Epithelial cell of esophagus (primary cell): ENCODE measurements around the gene FAM53A.

Experiments
- DNase-seq: peaks from one replicate; pipeline ENCODE4 v3.0.0; 2010; ENCODE audit warnings: low read depth
- H3K4me3 ChIP-seq: 2 replicates; pipeline ENCODE4 v1.5.1; 2011; ENCODE audit warnings: mild to moderate bottlenecking, low read length, control low read depth
- CTCF ChIP-seq: IDR thresholded peaks from 2 replicates; pipeline ENCODE4 v1.5.1; 2011; ENCODE audit warnings: low read depth, mild to moderate bottlenecking, low read length, control low read depth, inconsistent platforms; ENCODE audit not compliant: insufficient read depth; ENCODE audit errors: missing control alignments

FAM53A gene

GRCh38 chr4:1594871-1595788, 89.0 kb downstream of the FAM53A start:
- H3K4me3 ChIP-seq: no peak overlapping the region
- no peak for DNase-seq
- TF ChIP-seq CTCF: no peak

- no peak for TF ChIP-seq CTCF
- DNase-seq: no peak
- no peak overlapping the region for H3K4me3 ChIP-seq
These were observed 90.2 kb downstream of the FAM53A start for GRCh38 chr4:1593881-1594345.

- no peak overlapping the region for H3K4me3 ChIP-seq
- TF ChIP-seq CTCF: no peak
- no peak for DNase-seq
These were observed 90.7 kb downstream of the FAM53A start for GRCh38 chr4:1593458-1593857.

DNA sequence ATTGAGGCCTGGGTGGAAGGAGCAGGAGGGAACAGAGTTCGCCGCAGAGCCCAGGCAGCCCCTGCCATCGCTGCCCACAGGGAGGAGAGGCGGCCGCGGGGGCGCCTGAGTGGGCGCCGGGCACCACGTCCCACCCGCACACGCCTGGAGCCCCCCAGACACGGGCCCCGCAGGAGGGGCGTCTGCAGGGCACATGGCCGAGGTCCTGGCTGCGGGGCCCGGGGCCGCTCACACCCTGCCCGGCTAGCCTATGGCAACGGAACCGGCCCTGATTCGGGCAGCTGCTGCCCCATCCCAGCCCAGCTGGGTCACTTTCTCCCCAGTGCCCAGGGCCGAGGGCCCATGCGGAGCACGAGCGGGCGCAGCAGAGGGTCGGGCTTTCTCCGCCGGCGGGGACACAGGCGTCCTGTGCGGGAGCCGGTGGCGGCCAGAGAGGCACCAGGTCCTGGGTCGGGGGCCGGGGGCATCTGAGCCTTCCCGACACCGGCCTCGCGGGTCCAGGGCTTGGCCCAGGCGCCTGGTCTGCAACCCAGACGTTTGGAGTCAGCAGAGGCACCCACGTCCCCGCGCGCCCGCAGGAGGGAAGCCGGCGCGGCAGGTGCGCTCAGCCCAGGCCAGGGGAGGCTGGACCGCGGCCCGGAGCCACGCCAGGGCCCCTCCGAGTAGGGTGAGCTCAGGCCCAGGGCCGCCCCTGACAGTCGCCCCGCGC, 91.2 kb downstream of the FAM53A start:
- TF ChIP-seq CTCF: no peak
- DNase-seq: no peak

DNA sequence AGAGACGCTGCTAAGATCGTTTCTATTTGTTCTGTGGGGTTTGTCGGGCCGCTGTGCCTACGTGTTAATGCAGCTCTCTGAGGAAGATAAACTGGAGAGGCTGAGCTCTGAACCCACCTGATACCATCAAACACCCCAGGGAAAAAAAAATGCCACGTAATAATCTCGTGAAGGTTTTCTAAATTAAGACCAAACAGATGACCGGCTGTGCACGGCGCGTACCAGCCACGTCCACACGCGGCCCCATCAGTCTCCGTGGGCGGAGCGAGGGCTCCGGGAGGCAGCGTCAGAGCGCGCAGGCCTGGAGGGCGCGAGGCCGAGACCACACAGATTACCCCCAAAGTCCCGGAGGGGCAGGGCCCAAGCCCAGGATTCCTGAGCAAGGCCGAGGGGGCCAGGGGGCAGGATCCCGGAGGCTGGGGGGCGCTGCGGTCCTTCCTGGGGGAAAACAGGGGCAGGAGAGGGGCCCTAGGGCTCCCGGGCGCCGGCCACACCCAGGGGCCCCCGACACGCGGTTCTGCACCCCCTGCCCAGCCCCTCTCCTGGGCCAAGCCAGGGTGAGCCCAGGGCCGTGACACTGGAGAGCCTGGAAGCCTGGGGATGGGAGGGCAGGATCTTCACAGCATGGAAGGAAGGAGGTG, 91.9 kb downstream of the FAM53A start:
- TF ChIP-seq CTCF: no peak
- DNase-seq: no peak
- H3K4me3 ChIP-seq: no peak overlapping the region

More for the DNA sequence above, 91.2 kb downstream of the FAM53A start:
- H3K4me3 ChIP-seq: no peak overlapping the region

DNA sequence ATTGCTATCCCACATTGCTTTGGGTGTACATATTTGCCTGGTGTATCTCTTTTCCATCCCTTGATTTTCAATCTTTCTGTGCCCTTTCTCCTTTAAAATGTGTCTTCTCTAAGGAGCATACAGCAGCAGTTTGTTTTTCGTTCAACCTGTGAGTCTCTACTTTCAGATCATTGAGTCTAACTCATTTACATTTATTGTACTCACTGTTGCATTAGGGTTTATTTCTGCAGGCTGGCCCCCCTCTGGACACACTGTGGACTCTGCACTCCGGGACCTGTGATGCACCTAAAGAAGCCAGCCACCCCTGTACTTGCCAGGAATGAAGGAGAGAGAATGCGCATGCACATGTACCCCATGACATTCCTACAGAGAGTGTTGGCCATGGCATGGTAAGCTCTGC, 93.0 kb downstream of the FAM53A start:
- H3K4me3 ChIP-seq: no peak overlapping the region
- TF ChIP-seq CTCF: no peak
- DNase-seq: no peak
